ENCODE data around the gene USP30.

DNA sequence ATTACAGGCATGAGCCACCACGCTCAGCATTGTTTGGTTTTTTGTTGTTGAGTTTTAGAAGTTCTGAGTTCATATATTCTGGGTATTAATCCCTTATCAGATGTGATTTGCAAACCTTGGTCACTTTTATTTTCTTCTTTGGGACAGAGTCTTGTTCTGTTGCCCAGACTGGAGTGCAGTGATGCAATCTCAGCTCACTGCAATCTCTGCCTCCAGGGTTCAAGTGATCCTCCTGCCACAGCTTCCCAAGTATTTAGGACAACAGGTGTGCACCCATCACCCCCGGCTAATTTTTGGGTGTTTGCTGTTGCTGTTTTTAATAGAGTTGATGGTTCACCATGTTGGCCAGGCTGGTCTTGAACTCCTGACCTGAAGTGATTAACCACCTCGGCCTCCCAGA is 11.8 kb downstream of the USP30 start:
- TF ChIP-seq EZH2 (IDR thresholded peaks at IDR 0.05; ENCODE audit: borderline replicate concordance, low read length): no peak
- TF ChIP-seq, protein P1, sequence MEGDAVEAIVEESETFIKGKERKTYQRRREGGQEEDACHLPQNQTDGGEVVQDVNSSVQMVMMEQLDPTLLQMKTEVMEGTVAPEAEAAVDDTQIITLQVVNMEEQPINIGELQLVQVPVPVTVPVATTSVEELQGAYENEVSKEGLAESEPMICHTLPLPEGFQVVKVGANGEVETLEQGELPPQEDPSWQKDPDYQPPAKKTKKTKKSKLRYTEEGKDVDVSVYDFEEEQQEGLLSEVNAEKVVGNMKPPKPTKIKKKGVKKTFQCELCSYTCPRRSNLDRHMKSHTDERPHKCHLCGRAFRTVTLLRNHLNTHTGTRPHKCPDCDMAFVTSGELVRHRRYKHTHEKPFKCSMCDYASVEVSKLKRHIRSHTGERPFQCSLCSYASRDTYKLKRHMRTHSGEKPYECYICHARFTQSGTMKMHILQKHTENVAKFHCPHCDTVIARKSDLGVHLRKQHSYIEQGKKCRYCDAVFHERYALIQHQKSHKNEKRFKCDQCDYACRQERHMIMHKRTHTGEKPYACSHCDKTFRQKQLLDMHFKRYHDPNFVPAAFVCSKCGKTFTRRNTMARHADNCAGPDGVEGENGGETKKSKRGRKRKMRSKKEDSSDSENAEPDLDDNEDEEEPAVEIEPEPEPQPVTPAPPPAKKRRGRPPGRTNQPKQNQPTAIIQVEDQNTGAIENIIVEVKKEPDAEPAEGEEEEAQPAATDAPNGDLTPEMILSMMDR (IDR thresholded peaks at IDR 0.05; ENCODE audit: low read length): no peak
